HG02763 (cell line): ENCODE data around the gene USF1.
"Not testable (repeated sequence)": the region's sequence is repeated elsewhere in the genome, so short reads cannot be mapped to it uniquely, and the experiment has no call there.

Source experiments
- ATAC-seq: cut with Tn5 transposase; IDR thresholded peaks from one replicate; pipeline ENCODE4 v1.9.1; 2021; ENCODE audit warnings: mild to moderate bottlenecking, moderate library complexity; ENCODE audit not compliant: unreplicated experiment

Gene USF1

GRCh38 chr1:160992036-160992435, 53.7 kb downstream of the USF1 start:
- ATAC-seq, result not testable (repeated sequence)
